Anterior cingulate cortex (tissue), 58 donors: Measurements from ENCODE around the gene TRAF2.

Source experiments
- DNase-seq, 58 donors: peaks; one replicate each; lab custom pipeline; 2025; lab: John Stamatoyannopoulos, UW

The TRAF2 gene

GRCh38 chr9:136907011-136907914 lies 20.9 kb downstream of the TRAF2 start:
- no peak for DNase-seq

- peak in 4 of 58 donors; percentile 8 to 21 (median 14) for DNase-seq
These were observed 24.0 kb downstream of the TRAF2 start for GRCh38 chr9:136910197-136910900.

DNA sequence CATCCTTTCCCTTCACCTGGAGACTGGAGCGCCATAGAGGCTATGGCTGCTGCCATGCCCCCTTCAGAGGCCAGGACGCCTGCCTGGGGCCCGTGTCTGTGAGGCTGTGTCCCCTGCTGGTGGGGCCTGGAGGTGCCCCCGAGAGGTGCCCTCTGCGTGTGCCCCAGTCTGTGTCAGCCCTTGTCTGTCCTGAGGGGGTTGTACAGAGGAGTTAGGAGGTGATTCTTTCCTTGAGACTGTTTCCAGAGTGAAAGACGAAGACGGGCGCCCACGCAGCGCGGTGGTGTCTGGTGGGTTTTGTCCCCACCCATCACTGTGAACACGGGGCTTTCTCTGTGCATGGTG lies 24.6 kb downstream of the TRAF2 start:
- no peak for DNase-seq

DNA sequence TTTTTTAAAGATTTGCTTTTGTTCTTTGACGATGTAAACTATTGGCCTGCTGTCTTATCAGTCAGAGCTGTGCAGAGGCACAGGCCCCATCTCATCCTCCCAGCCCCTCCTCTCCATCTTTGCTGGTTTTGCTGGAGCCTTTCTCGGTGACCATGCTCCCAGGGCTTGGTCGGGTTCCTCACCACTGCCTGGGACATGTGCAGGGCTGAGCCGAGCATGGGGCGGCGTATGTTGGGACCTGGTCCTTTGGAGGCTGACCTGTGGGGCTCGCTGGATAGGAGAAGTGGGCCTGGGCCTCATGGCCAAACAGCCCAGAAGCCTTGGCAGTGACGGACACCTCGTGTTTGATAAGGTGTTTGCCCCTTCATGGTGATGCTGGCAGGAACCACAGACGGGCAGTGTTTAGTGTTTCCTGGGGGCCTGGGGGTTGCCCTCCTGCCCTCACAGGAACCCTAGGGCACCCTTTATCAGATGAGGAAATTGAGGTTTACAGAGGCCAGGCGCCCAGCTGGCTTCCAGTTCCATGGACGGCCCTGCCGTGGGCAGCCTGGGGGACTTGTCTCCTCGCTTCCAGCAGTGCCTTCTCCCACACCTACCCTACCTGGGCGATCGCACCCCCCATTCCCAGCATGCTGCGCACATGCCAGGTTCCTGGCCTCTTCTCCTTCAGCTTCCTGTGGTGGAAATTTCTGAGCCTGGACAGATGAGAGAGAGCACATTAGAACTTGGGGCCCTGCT lies 27.6 kb downstream of the TRAF2 start:
- no peak for DNase-seq

- no peak for DNase-seq
These were observed 29.5 kb downstream of the TRAF2 start for GRCh38 chr9:136915632-136916329.

- DNase-seq: no peak
These were observed 30.2 kb downstream of the TRAF2 start for GRCh38 chr9:136916330-136917184.

GRCh38 chr9:136917902-136918301 lies 31.6 kb downstream of the TRAF2 start:
- no peak for DNase-seq

- no peak for DNase-seq
These were observed 33.8 kb downstream of the TRAF2 start for GRCh38 chr9:136920069-136920468.

- DNase-seq: no peak
These were observed 34.5 kb downstream of the TRAF2 start for GRCh38 chr9:136920734-136921231.

GRCh38 chr9:136921307-136921706 lies 35.0 kb downstream of the TRAF2 start:
- no peak for DNase-seq

- no peak for DNase-seq
These were observed 35.4 kb downstream of the TRAF2 start for GRCh38 chr9:136921718-136922117.

DNA sequence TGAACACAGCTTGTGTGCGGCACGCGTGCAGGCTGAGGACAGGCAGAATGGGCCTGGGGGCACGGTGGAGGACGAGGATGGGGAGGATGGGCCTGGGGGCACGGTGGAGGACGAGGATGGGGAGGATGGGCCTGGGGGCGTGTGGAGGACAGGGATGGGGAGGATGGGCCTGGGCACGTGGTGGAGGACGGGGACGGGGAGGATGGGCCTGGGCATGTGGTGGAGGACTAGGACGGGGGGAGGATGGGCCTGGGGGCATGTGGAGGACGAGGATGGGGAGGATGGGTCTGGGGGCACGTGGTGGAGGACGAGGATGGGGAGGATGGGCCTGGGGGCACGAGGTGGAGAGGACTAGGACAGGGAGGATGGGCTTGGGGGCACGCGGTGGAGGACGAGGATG lies 36.2 kb downstream of the TRAF2 start:
- no peak for DNase-seq

GRCh38 chr9:136923881-136924280 lies 37.6 kb downstream of the TRAF2 start:
- DNase-seq: no peak

DNA sequence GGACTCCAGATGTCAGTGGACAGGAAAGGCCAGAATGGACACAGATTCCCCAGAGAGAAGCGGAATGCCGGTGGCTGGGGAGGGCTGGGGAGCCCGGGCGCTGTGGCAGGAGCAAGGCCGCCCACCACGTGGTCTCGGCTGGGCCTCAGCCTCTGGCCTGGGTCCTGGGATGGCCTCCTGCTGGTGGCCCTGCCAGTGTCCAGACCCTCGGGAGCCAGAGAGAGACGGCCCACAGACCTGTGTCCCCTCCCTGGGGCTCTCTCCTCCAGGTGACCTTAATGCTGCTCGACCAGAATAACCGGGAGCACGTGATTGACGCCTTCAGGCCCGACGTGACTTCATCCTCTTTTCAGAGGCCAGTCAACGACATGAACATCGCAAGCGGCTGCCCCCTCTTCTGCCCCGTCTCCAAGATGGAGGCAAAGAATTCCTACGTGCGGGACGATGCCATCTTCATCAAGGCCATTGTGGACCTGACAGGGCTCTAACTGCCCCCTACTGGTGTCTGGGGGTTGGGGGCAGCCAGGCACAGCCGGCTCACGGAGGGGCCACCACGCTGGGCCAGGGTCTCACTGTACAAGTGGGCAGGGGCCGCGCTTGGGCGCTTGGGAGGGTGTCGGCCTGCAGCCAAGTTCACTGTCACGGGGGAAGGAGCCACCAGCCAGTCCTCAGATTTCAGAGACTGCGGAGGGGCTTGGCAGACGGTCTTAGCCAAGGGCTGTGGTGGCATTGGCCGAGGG lies 39.3 kb downstream of the TRAF2 start:
- no peak for DNase-seq

DNA sequence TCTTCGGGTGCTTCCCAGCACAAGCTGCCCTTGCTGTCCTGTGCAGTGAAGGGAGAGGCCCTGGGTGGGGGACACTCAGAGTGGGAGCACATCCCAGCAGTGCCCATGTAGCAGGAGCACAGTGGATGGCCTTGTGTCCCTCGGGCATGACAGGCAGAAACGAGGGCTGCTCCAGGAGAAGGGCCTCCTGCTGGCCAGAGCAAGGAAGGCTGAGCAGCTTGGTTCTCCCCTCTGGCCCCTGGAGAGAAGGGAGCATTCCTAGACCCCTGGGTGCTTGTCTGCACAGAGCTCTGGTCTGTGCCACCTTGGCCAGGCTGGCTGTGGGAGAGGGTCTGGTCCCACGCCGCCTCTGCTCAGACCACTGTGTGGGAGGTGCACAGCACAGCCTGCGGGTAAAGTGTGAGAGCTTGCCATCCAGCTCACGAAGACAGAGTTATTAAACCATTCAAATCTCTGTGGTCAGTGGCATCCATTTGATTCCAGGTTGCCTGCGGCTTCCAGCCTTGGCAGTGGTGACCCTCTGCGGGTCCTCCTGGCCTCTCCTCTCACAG lies 39.9 kb downstream of the TRAF2 start:
- DNase-seq: no peak

GRCh38 chr9:136926749-136927148 lies 40.4 kb downstream of the TRAF2 start:
- DNase-seq: no peak

DNA sequence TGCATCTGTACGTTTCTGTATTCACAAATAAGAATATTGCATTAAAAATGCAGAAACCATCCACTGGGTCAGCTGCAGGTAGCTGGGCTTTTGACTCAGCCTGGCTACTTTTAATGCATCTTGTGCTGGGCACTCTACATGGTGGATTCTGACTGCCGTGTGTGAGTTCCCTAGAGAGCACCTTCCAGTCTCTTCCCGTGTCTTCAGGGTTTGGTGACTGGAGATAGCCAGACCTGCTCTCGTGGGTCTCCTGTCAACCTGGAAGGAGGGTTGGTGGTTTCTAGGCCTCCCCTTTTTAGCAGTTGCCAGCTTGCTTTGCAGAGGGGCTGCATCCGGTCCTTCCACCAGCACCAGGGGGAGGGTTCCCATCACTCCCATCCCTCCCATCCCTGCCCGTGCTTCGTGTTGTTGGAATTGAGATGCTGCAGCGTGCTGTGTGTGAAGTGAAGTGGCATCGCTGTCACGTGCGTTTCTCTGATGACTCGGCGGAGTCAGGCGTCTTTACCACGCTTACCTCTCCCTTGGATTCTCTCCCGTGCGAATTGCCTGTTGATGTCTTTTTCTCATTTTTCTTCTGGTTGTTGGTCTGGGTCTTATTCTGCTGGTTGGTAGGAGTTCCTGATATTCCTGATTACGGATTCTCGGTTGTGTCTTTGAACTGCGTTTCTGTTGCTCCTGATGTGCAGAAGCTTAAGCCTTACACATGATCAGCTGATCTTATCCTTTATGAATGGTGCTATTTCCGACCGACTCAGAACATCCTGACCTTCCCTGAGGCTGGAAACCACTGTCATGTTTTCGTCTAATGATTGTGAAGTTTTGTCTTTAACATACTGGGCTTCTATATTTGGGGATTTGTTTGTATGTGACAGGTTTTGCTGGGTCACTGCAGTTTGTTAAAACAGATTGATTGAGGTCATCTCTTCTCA lies 41.3 kb downstream of the TRAF2 start:
- peak in 1 of 58 donors; percentile 43 for DNase-seq
